MCF 10A (cell line): ENCODE results near the gene CDH18. TPM values are rescaled to one million over a fixed set of nuclear protein-coding genes. Genes with fewer than 3 reads are reported as not detected.

Experiments
- BruUV-seq: library from RNA; stranded (reverse); fragments of 400-500 nt; replicated peaks from 2 replicates; lab custom pipeline; 2021; lab: Mats Ljungman, UMichigan
- CTCF ChIA-PET: fragments of 300-600 bp; sonication (Branson Sonifier 250); formaldehyde crosslinking; extraction: SDS; loops from one replicate; lab custom pipeline; 2021; ENCODE audit warnings: antibody characterized with exemption, inconsistent platforms; lab: Yijun Ruan, JAX
- POLR2A ChIA-PET: fragments of 300-600, 350-650 bp; sonication (Branson Sonifier 250); formaldehyde crosslinking; extraction: SDS; loops from one replicate; lab custom pipeline; 2020; ENCODE audit warnings: antibody characterized with exemption, inconsistent platforms; lab: Yijun Ruan, JAX
- DNase-seq: peaks from one replicate; pipeline ENCODE4 v3.0.0-alpha.2; 2018; ENCODE audit not compliant: unreplicated experiment
- H3K27ac Mint-ChIP-seq: one replicate; pipeline ENCODE4 v1.8.0; 2022; ENCODE audit warnings: mild to moderate bottlenecking, low read depth, mixed read lengths; ENCODE audit not compliant: unreplicated experiment
- H3K27me3 Mint-ChIP-seq: one replicate; pipeline ENCODE4 v1.8.0; 2022; ENCODE audit warnings: mixed read lengths; ENCODE audit not compliant: insufficient read depth, unreplicated experiment
- H3K36me3 Mint-ChIP-seq: one replicate; pipeline ENCODE4 v1.8.0; 2022; ENCODE audit warnings: mild to moderate bottlenecking, moderate library complexity, mixed read lengths; ENCODE audit not compliant: insufficient read depth, unreplicated experiment
- H3K4me1 Mint-ChIP-seq: one replicate; pipeline ENCODE4 v1.8.0; 2022; ENCODE audit warnings: mixed read lengths; ENCODE audit not compliant: insufficient read depth, unreplicated experiment
- H3K4me3 Mint-ChIP-seq: one replicate; pipeline ENCODE4 v1.8.0; 2022; ENCODE audit warnings: mild to moderate bottlenecking, moderate library complexity, mixed read lengths; ENCODE audit not compliant: unreplicated experiment
- H3K9me3 Mint-ChIP-seq: one replicate; pipeline ENCODE4 v1.8.0; 2022; ENCODE audit warnings: mixed read lengths; ENCODE audit not compliant: unreplicated experiment
- CTCF ChIP-seq: fragments of 200-600 bp; IDR thresholded peaks from one replicate; pipeline ENCODE4 v1.8.0; 2022; ENCODE audit warnings: antibody characterized with exemption, mild to moderate bottlenecking; ENCODE audit not compliant: unreplicated experiment
- intact Hi-C: fragments of 100-400 bp; cut with micrococcal nuclease; formaldehyde crosslinking; loops from 2 replicates; pipeline ENCODE4 v1.14.1; 2022
- total RNA-seq: library from RNA; stranded (reverse); gene quantifications from 2 replicates; pipeline ENCODE4 v1.2.3, GENCODE V29; 2022

Gene CDH18
- total RNA-seq, 1 experiment from 2014 or later: not detected

GRCh38 chr5:19577882-19578281, 410.1 kb downstream of the CDH18 start:
- DNase-seq: no peak
- Mint-ChIP-seq H3K36me3 (no peaks in the 10 kb centered on the region), H3K4me3 (no peak overlapping the region), H3K9me3 (no peaks in the 10 kb centered on the region), H3K27ac (no peak overlapping the region), H3K4me1 (no peaks in the 10 kb centered on the region), H3K27me3 (no peaks in the 10 kb centered on the region)
- POLR2A ChIA-PET: no interaction called here
- CTCF ChIA-PET: no interaction called here
- no peak for TF ChIP-seq CTCF
- BruUV-seq: no TSS peak
- intact Hi-C loops: no loop called here

- H3K27me3 Mint-ChIP-seq: no peaks in the 10 kb centered on the region
- H3K36me3 Mint-ChIP-seq: no peaks in the 10 kb centered on the region
- DNase-seq: no peak
- H3K9me3 Mint-ChIP-seq: no peaks in the 10 kb centered on the region
- no peak overlapping the region for H3K4me3 Mint-ChIP-seq
- intact Hi-C loops: no loop called here
- ChIA-PET POLR2A (no interaction called here), CTCF (no interaction called here)
- H3K4me1 Mint-ChIP-seq: no peaks in the 10 kb centered on the region
- TF ChIP-seq CTCF: no peak
- BruUV-seq: no TSS peak
- no peak overlapping the region for H3K27ac Mint-ChIP-seq
Observed at GRCh38 chr5:19568004-19568403, 420.0 kb downstream of the CDH18 start.

DNA sequence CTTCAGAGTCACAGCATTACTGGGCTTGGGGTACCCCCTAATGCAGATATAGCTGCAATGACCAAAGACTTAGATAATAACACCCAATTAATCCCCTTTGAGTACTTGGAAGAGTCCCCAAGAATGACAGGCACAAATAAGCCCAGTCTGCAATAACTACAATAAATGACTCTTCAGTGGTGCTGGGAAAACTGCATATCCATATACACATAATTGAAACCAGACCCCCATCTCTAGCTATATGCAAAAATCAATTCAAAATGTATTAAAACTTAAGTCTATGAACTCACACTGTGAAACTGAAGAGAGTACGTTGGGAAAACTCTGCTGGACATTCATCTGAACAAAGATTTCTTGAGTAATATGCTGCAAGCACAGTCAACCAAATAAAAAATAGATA, 422.5 kb downstream of the CDH18 start:
- H3K27ac Mint-ChIP-seq: no peak overlapping the region

GRCh38 chr5:19564036-19564435, 424.0 kb downstream of the CDH18 start:
- H3K27ac Mint-ChIP-seq: no peak overlapping the region
- no peaks in the 10 kb centered on the region for H3K27me3 Mint-ChIP-seq
- BruUV-seq: no TSS peak
- POLR2A ChIA-PET: no interaction called here
- CTCF ChIA-PET: no interaction called here
- intact Hi-C loops: no loop called here
- TF ChIP-seq CTCF: no peak
- no peak overlapping the region for H3K4me3 Mint-ChIP-seq
- no peaks in the 10 kb centered on the region for H3K36me3 Mint-ChIP-seq
- H3K9me3 Mint-ChIP-seq: no peaks in the 10 kb centered on the region
- DNase-seq: no peak
- no peaks in the 10 kb centered on the region for H3K4me1 Mint-ChIP-seq

More for the DNA sequence above, 422.5 kb downstream of the CDH18 start:
- TF ChIP-seq CTCF: no peak
- Mint-ChIP-seq H3K4me3 (no peak overlapping the region), H3K9me3 (no peaks in the 10 kb centered on the region), H3K27me3 (no peaks in the 10 kb centered on the region), H3K4me1 (no peaks in the 10 kb centered on the region), H3K36me3 (no peaks in the 10 kb centered on the region)
- DNase-seq: no peak
- CTCF ChIA-PET: interaction anchor here (0.6 kb wide), 1 partner anchor 11 kb away, joined by 3 read pairs; no protein-coding TSS in a partner anchor
- intact Hi-C loops: no loop called here
- no TSS peak for BruUV-seq
- POLR2A ChIA-PET: interaction anchor here (0.6 kb wide), 1 partner anchor 536 kb away, joined by 3 read pairs; no protein-coding TSS in a partner anchor
